ENCODE data around the gene EPB41L5.

EPB41L5 gene

GRCh38 chr2:120094795-120095194, 81.9 kb downstream of the EPB41L5 start:
- TF ChIP-seq, protein P1, sequence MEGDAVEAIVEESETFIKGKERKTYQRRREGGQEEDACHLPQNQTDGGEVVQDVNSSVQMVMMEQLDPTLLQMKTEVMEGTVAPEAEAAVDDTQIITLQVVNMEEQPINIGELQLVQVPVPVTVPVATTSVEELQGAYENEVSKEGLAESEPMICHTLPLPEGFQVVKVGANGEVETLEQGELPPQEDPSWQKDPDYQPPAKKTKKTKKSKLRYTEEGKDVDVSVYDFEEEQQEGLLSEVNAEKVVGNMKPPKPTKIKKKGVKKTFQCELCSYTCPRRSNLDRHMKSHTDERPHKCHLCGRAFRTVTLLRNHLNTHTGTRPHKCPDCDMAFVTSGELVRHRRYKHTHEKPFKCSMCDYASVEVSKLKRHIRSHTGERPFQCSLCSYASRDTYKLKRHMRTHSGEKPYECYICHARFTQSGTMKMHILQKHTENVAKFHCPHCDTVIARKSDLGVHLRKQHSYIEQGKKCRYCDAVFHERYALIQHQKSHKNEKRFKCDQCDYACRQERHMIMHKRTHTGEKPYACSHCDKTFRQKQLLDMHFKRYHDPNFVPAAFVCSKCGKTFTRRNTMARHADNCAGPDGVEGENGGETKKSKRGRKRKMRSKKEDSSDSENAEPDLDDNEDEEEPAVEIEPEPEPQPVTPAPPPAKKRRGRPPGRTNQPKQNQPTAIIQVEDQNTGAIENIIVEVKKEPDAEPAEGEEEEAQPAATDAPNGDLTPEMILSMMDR (conservative IDR thresholded peaks at IDR 0.05; ENCODE audit: control insufficient read depth, insufficient read depth, low read depth, low read length): no peak
- DNase-seq (ENCODE audit: low read depth): no peak
- no peak overlapping the region for H3K4me3 ChIP-seq (ENCODE audit: control insufficient read depth, low read depth, low read length)

GRCh38 chr2:120100627-120101026, 87.8 kb downstream of the EPB41L5 start:
- DNase-seq (ENCODE audit: low read depth): no peak
- H3K4me3 ChIP-seq (ENCODE audit: control insufficient read depth, low read depth, low read length): no peak overlapping the region
- TF ChIP-seq, protein P1 (conservative IDR thresholded peaks at IDR 0.05; ENCODE audit: control insufficient read depth, insufficient read depth, low read depth, low read length): no peak

GRCh38 chr2:120103723-120104467, 91.0 kb downstream of the EPB41L5 start:
- peak; percentile 99 for DNase-seq (ENCODE audit: low read depth)
- TF ChIP-seq, protein P1 (conservative IDR thresholded peaks at IDR 0.05; ENCODE audit: control insufficient read depth, insufficient read depth, low read depth, low read length): no peak
- no peak overlapping the region for H3K4me3 ChIP-seq (ENCODE audit: control insufficient read depth, low read depth, low read length)

GRCh38 chr2:120104772-120105171, 91.9 kb downstream of the EPB41L5 start:
- TF ChIP-seq, protein P1 (conservative IDR thresholded peaks at IDR 0.05; ENCODE audit: control insufficient read depth, insufficient read depth, low read depth, low read length): no peak

GRCh38 chr2:120105360-120105759, 92.5 kb downstream of the EPB41L5 start:
- TF ChIP-seq, protein P1 (conservative IDR thresholded peaks at IDR 0.05; ENCODE audit: control insufficient read depth, insufficient read depth, low read depth, low read length): no peak
- no peak for DNase-seq (ENCODE audit: low read depth)

More at GRCh38 chr2:120104772-120105171, 91.9 kb downstream of the EPB41L5 start:
- no peak for DNase-seq (ENCODE audit: low read depth)
- no peak overlapping the region for H3K4me3 ChIP-seq (ENCODE audit: control insufficient read depth, low read depth, low read length)

GRCh38 chr2:120108049-120108448, 95.2 kb downstream of the EPB41L5 start:
- DNase-seq (ENCODE audit: low read depth): peak; percentile 91
- TF ChIP-seq, protein P1 (conservative IDR thresholded peaks at IDR 0.05; ENCODE audit: control insufficient read depth, insufficient read depth, low read depth, low read length): no peak

More at GRCh38 chr2:120105360-120105759, 92.5 kb downstream of the EPB41L5 start:
- no peak overlapping the region for H3K4me3 ChIP-seq (ENCODE audit: control insufficient read depth, low read depth, low read length)

More at GRCh38 chr2:120108049-120108448, 95.2 kb downstream of the EPB41L5 start:
- H3K4me3 ChIP-seq (ENCODE audit: control insufficient read depth, low read depth, low read length): no peak overlapping the region

Data from fibroblast of mammary gland (primary cell).